Skeletal muscle satellite cell (primary cell): ENCODE data around the gene SYNE2.
"Not testable (repeated sequence)": the region's sequence is repeated elsewhere in the genome, so short reads cannot be mapped to it uniquely, and the experiment has no call there.

Source experiments
- H3K27me3 ChIP-seq: 2 replicates; pipeline ENCODE4 v1.7.0; 2013; ENCODE audit warnings: low read length; ENCODE audit not compliant: control insufficient read depth, insufficient read depth
- H3K36me3 ChIP-seq: 2 replicates; pipeline ENCODE4 v1.7.0; 2013; ENCODE audit warnings: mild to moderate bottlenecking, control low read depth, low read length; ENCODE audit not compliant: insufficient read depth
- H3K4me1 ChIP-seq: 2 replicates; pipeline ENCODE4 v1.7.0; 2013; ENCODE audit warnings: low read length; ENCODE audit not compliant: control insufficient read depth, insufficient read depth
- H3K4me2 ChIP-seq: 2 replicates; pipeline ENCODE4 v1.7.0; 2013; ENCODE audit warnings: mild to moderate bottlenecking, low read length
- H3K4me3 ChIP-seq: 2 replicates; pipeline ENCODE4 v1.7.0; 2013; ENCODE audit warnings: low read length
- H3K9ac ChIP-seq: 2 replicates; pipeline ENCODE4 v1.7.0; 2013; ENCODE audit warnings: mild to moderate bottlenecking, low read depth, low read length, moderate library complexity
- H3K9me3 ChIP-seq: replicated peaks from 2 replicates; pipeline ENCODE4 v1.7.0; 2013; ENCODE audit warnings: mild to moderate bottlenecking, control low read depth, low read length

SYNE2 gene

DNA sequence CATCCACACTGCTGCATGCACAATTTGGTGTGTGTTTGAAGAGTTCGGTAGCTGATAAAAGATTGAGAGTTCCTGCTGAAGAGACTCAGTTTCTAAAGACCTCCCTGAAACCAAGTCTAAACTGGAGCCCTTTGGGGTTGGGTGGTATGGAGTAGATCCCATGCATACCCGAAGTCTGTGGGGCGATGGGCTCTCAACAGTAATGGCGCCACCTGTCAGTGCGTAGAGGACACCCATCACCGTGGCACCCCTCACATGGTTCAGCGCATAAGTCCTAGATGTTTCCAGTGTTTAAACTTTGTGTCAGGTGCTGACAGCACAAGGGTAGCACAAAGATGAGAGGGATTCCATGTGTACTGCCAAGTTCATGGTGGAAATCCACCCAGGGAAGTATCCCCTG is 355.5 kb downstream of the SYNE2 start:
- Histone ChIP-seq H3K4me2 (no peak overlapping the region), H3K9me3 (no peaks in the 10 kb centered on the region), H3K36me3 (no peaks in the 10 kb centered on the region), H3K4me3 (no peak overlapping the region), H3K4me1 (peaks cover 5% of the 10 kb centered on the region), H3K27me3 (no peaks in the 10 kb centered on the region), H3K9ac (no peak overlapping the region)

DNA sequence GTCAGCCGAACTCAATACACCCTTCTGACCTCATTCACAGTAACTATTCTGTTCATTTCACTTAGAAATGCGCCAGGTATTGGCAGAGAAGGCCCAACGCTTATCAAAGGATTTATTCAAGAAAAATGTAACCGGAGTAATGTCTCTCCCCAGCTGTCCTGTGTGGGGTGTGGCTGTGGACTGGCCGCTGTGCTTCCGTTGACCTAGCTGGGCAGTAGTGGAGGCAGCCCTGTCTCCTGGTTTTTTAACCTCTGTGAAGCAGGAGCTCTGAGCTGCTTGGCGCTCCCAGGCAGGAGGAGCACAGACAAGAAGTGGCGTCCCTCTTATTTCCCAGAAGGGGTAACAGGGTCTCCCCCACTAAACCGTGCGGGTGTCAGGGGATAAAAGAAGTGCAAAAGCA is 356.2 kb downstream of the SYNE2 start:
- Histone ChIP-seq H3K36me3 (no peaks in the 10 kb centered on the region), H3K4me3 (no peak overlapping the region), H3K9ac (no peak overlapping the region), H3K4me1 (peaks cover 5% of the 10 kb centered on the region), H3K9me3 (no peaks in the 10 kb centered on the region), H3K4me2 (no peak overlapping the region), H3K27me3 (no peaks in the 10 kb centered on the region)

- H3K9me3 ChIP-seq, result no peaks in the 10 kb centered on the region
- no peaks in the 10 kb centered on the region for H3K36me3 ChIP-seq
- H3K4me2 ChIP-seq, result no peak overlapping the region
- H3K27me3 ChIP-seq, result no peaks in the 10 kb centered on the region
- peaks cover 5% of the 10 kb centered on the region for H3K4me1 ChIP-seq
- H3K9ac ChIP-seq, result no peak overlapping the region
- H3K4me3 ChIP-seq, result no peak overlapping the region
Measured at GRCh38 chr14:64209444-64210131, 356.8 kb downstream of the SYNE2 start.

GRCh38 chr14:64210216-64210615 is 357.4 kb downstream of the SYNE2 start:
- H3K27me3 ChIP-seq, result no peaks in the 10 kb centered on the region
- peaks cover 5% of the 10 kb centered on the region for H3K4me1 ChIP-seq
- no peak overlapping the region for H3K4me2 ChIP-seq
- no peaks in the 10 kb centered on the region for H3K36me3 ChIP-seq
- H3K9me3 ChIP-seq, result no peaks in the 10 kb centered on the region
- H3K4me3 ChIP-seq, result no peak overlapping the region
- H3K9ac ChIP-seq, result no peak overlapping the region

DNA sequence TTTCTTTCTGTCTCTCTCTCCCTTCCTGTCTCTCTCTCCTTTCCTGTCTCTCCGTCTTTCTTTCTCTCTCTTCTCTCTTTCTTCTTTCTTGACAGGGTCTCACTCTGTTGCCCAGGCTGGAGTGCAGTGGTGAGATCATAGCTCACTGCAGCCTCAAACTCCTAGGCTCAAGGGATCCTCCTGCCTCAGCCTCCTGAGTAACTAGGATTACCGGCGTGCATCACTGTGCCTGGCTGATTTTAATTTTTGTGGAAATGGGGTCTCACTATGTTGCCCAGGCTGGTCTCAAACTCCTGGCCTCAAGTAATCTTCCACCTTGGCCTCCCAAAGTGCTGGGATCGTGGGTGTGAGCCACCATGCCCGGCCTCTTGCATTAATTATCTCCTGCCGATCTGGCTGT is 358.1 kb downstream of the SYNE2 start:
- H3K36me3 ChIP-seq, H3K4me3 ChIP-seq, H3K4me1 ChIP-seq, H3K9me3 ChIP-seq, H3K4me2 ChIP-seq, H3K9ac ChIP-seq, H3K27me3 ChIP-seq: not testable (repeated sequence)

GRCh38 chr14:64212666-64213065 is 359.9 kb downstream of the SYNE2 start:
- no peaks in the 10 kb centered on the region for H3K36me3 ChIP-seq
- H3K27me3 ChIP-seq, result no peaks in the 10 kb centered on the region
- H3K4me3 ChIP-seq, result no peak overlapping the region
- H3K4me1 ChIP-seq, result peaks cover 5% of the 10 kb centered on the region
- no peak overlapping the region for H3K4me2 ChIP-seq
- H3K9ac ChIP-seq, result no peak overlapping the region
- no peaks in the 10 kb centered on the region for H3K9me3 ChIP-seq

GRCh38 chr14:64213086-64213485 is 360.3 kb downstream of the SYNE2 start:
- no peaks in the 10 kb centered on the region for H3K36me3 ChIP-seq
- H3K27me3 ChIP-seq, result no peaks in the 10 kb centered on the region
- peaks cover 5% of the 10 kb centered on the region for H3K4me1 ChIP-seq

GRCh38 chr14:64213853-64214570 is 361.2 kb downstream of the SYNE2 start:
- no peaks in the 10 kb centered on the region for H3K9me3 ChIP-seq
- H3K4me2 ChIP-seq, result no peak overlapping the region
- H3K4me1 ChIP-seq, result peaks cover 5% of the 10 kb centered on the region
- H3K4me3 ChIP-seq, result no peak overlapping the region
- no peak overlapping the region for H3K9ac ChIP-seq
- no peaks in the 10 kb centered on the region for H3K27me3 ChIP-seq
- no peaks in the 10 kb centered on the region for H3K36me3 ChIP-seq

More at GRCh38 chr14:64213086-64213485, 360.3 kb downstream of the SYNE2 start:
- no peak overlapping the region for H3K4me3 ChIP-seq
- no peak overlapping the region for H3K9ac ChIP-seq
- no peaks in the 10 kb centered on the region for H3K9me3 ChIP-seq
- H3K4me2 ChIP-seq, result no peak overlapping the region

DNA sequence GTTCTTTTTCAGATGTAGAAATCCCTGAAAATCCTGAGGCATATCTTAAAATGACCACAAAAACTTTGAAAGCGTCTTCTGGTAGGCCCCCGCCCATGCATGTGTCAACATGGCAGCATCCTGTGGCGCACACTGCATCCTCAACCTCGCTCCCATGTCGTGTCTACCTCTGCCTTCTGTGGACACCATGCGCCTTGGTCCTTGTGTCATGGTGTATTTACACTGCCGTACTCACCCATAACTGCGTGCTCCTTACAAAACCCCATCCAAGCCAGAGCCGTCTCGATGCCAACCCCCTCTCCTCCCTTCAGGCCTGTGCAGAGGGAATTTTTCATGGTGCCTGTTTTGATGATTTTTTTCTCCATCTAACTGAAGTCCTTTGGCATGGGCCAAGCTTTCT is 362.5 kb downstream of the SYNE2 start:
- Histone ChIP-seq H3K36me3 (no peaks in the 10 kb centered on the region), H3K9me3 (no peaks in the 10 kb centered on the region), H3K4me1 (peaks cover under 1% of the 10 kb centered on the region), H3K4me2 (no peak overlapping the region), H3K4me3 (no peak overlapping the region), H3K9ac (no peak overlapping the region), H3K27me3 (no peaks in the 10 kb centered on the region)

GRCh38 chr14:64215978-64216377 is 363.2 kb downstream of the SYNE2 start:
- H3K4me3 ChIP-seq, result no peak overlapping the region
- no peaks in the 10 kb centered on the region for H3K9me3 ChIP-seq
- no peak overlapping the region for H3K4me2 ChIP-seq
- peaks cover 6% of the 10 kb centered on the region for H3K4me1 ChIP-seq
- no peaks in the 10 kb centered on the region for H3K36me3 ChIP-seq
- H3K9ac ChIP-seq, result no peak overlapping the region
- no peaks in the 10 kb centered on the region for H3K27me3 ChIP-seq

DNA sequence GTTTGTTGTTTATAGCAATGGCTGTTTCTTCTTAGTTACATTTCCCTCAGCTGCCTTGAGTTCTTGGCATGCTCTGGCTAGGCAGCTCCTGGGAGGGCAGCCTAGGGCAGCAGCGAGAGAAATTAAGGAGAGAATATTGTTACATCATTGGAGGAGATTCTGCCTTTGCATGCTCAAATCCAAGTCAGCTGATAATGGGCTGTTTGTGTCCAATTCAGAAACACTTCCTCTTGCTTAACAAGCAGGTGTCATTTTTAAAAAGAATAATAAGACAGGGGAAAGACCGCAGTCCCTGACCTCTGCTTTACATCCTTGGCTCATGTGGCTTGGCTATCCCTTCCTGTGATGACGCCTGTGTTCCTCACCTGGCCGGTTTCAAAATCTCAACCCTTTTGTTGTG is 364.5 kb downstream of the SYNE2 start:
- no peak overlapping the region for H3K4me2 ChIP-seq
- no peak overlapping the region for H3K4me3 ChIP-seq
- H3K36me3 ChIP-seq, result no peaks in the 10 kb centered on the region
- H3K27me3 ChIP-seq, result no peaks in the 10 kb centered on the region
- no peaks in the 10 kb centered on the region for H3K9me3 ChIP-seq
- peaks cover 6% of the 10 kb centered on the region for H3K4me1 ChIP-seq
- H3K9ac ChIP-seq, result no peak overlapping the region

DNA sequence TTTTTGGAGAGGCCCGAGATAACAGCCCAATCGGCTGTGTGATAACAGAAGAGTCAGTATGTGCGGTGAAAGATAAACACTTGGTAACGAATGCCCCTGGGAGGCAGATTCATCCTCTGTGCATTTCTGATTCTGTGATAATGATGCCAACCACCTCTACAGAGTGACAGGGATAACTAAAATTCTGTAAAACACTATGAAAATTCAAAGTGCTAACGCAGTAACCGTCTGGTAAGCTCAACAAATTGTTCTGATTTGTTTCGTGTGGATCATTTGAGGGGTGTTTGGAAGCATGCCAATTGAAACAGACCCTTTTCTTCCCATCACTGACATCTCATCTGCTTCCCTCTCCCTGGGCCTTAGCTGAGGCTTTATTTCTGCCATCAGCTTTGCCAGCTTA is 365.0 kb downstream of the SYNE2 start:
- no peaks in the 10 kb centered on the region for H3K27me3 ChIP-seq
- peaks cover 6% of the 10 kb centered on the region for H3K4me1 ChIP-seq
- no peak overlapping the region for H3K4me2 ChIP-seq
- H3K9ac ChIP-seq, result no peak overlapping the region
- no peak overlapping the region for H3K4me3 ChIP-seq
- no peaks in the 10 kb centered on the region for H3K9me3 ChIP-seq
- no peaks in the 10 kb centered on the region for H3K36me3 ChIP-seq
